SK-N-SH (cell line): ENCODE results near the gene SINHCAF. TPM values are rescaled to one million over a fixed set of nuclear protein-coding genes. Genes with fewer than 3 reads are reported as not detected.

ENCODE experiments used
- CTCF ChIA-PET: fragments of 300-600, 350-600 bp; formaldehyde crosslinking; extraction: SDS; loops from one replicate; lab custom pipeline; 2021; lab: Yijun Ruan, JAX
- POLR2A ChIA-PET: fragments of 350-600 bp; sonication (Branson Sonifier 250); formaldehyde crosslinking; extraction: SDS; loops from one replicate; lab custom pipeline; 2020; ENCODE audit warnings: antibody characterized with exemption, inconsistent platforms; lab: Yijun Ruan, JAX
- DNase-seq: peaks from one replicate; pipeline ENCODE4 v3.0.0; 2012
- H2AFZ ChIP-seq: fragments of 200-600 bp; sonication (generic); 2 replicates; pipeline ENCODE4 v1.8.1; 2016; ENCODE audit warnings: antibody characterized with exemption, mild to moderate bottlenecking, low read depth
- H3F3A ChIP-seq: fragments of 200-600 bp; sonication (generic); replicated peaks from 2 replicates; pipeline ENCODE3; 2016; ENCODE audit warnings: antibody characterized with exemption, mild to moderate bottlenecking; ENCODE audit not compliant: insufficient read depth
- H3K27ac ChIP-seq, 2 experiments: fragments of 200-500 bp in 1 of 2; fragments of 200-600 bp in 1 of 2; sonication (Bioruptor generic) in 1 of 2; sonication (generic), shearing (Covaris generic) in 1 of 2; 2 replicates each; pipeline versions ENCODE4 v1.5.1 to v1.6.1; 2014 to 2016; ENCODE audit warnings: low read depth in 2 of 2, inconsistent platforms in 1 of 2, low read length in 1 of 2, mild to moderate bottlenecking in 1 of 2, mixed read lengths in 1 of 2
- H3K27me3 ChIP-seq: fragments of 200-600 bp; sonication (generic), shearing (Covaris generic); 2 replicates; pipeline ENCODE4 v1.6.1; 2016; ENCODE audit warnings: mixed run types; ENCODE audit not compliant: insufficient read depth
- H3K36me3 ChIP-seq, 2 experiments: fragments of 200-500 bp in 1 of 2; fragments of 200-600 bp in 1 of 2; sonication (Bioruptor generic) in 1 of 2; sonication (generic) in 1 of 2; replicated peaks in 1 of 2; 2 replicates each; pipeline versions ENCODE3 to v1.5.1; 2014 to 2016; ENCODE audit warnings: low read length in 1 of 2, mild to moderate bottlenecking in 1 of 2; ENCODE audit not compliant: insufficient read depth in 2 of 2, control insufficient read depth in 1 of 2
- H3K4me1 ChIP-seq, 2 experiments: fragments of 200-500 bp in 1 of 2; fragments of 200-600 bp in 1 of 2; sonication (Bioruptor generic) in 1 of 2; sonication (generic), shearing (Covaris generic) in 1 of 2; 2 replicates each; pipeline versions ENCODE4 v1.5.1 to v1.6.1; 2014 to 2016; ENCODE audit warnings: low read depth in 1 of 2, low read length in 1 of 2, mixed run types in 1 of 2; ENCODE audit not compliant: insufficient read depth in 2 of 2, control insufficient read depth in 1 of 2
- H3K4me2 ChIP-seq: fragments of 200-600 bp; sonication (generic), shearing (Covaris generic); 2 replicates; pipeline ENCODE4 v1.6.1; 2017; ENCODE audit warnings: mixed run types
- H3K4me3 ChIP-seq, 2 experiments: fragments of 200-500 bp in 1 of 2; fragments of 200-600 bp in 1 of 2; sonication (Bioruptor generic) in 1 of 2; sonication (generic), shearing (Covaris generic) in 1 of 2; 2 replicates each; pipeline versions ENCODE4 v1.5.1 to v1.8.1; 2014 to 2016; ENCODE audit warnings: low read depth in 2 of 2, inconsistent platforms in 1 of 2, low read length in 1 of 2, mild to moderate bottlenecking in 1 of 2, mixed read lengths in 1 of 2, moderate library complexity in 1 of 2
- H3K79me2 ChIP-seq: fragments of 200-600 bp; sonication (generic); 2 replicates; pipeline ENCODE4 v1.8.1; 2017; ENCODE audit warnings: mild to moderate bottlenecking; ENCODE audit not compliant: insufficient read depth
- H3K9ac ChIP-seq: fragments of 200-600 bp; sonication (generic); 2 replicates; pipeline ENCODE4 v1.6.1; 2017; ENCODE audit warnings: mixed run types
- H3K9me2 ChIP-seq: fragments of 200-600 bp; sonication (generic); 2 replicates; pipeline ENCODE4 v1.6.1; 2017; ENCODE audit warnings: mixed run types
- H3K9me3 ChIP-seq: fragments of 200-600 bp; sonication (generic); 2 replicates; pipeline ENCODE4 v1.6.1; 2017; ENCODE audit warnings: mixed run types, mild to moderate bottlenecking, moderate library complexity
- H4K20me1 ChIP-seq: fragments of 200-600 bp; sonication (generic); 2 replicates; pipeline ENCODE4 v1.6.1; 2017; ENCODE audit warnings: mild to moderate bottlenecking, mixed run types; ENCODE audit not compliant: insufficient read depth
- CHD2 ChIP-seq: fragments of 150-350 bp; IDR thresholded peaks from 2 replicates; pipeline ENCODE4 v1.6.1; 2018; ENCODE audit warnings: low read length; ENCODE audit not compliant: partially characterized antibody
- FOSL2 ChIP-seq: IDR thresholded peaks from 2 replicates; pipeline ENCODE4 v1.4.0; 2012; ENCODE audit warnings: low read depth, mild to moderate bottlenecking, moderate library complexity, borderline replicate concordance
- FOXM1 ChIP-seq: IDR thresholded peaks from 2 replicates; pipeline ENCODE4 v1.4.0; 2012; ENCODE audit warnings: low read depth, mild to moderate bottlenecking
- GATA2 ChIP-seq: sonication (generic); formaldehyde crosslinking; IDR thresholded peaks from 2 replicates; pipeline ENCODE4 v1.5.0; 2020; ENCODE audit warnings: mild to moderate bottlenecking, missing genetic modification reagents
- JUND ChIP-seq: IDR thresholded peaks from 2 replicates; pipeline ENCODE4 v1.4.0; 2012
- MEF2A ChIP-seq: IDR thresholded peaks from 2 replicates; pipeline ENCODE4 v1.4.0; 2012; ENCODE audit warnings: low read depth, borderline replicate concordance
- MXI1 ChIP-seq: IDR thresholded peaks from 2 replicates; pipeline ENCODE4 v1.6.1; 2012; ENCODE audit warnings: mild to moderate bottlenecking, low read depth, low read length, improper control_type of control experiment
- RAD21 ChIP-seq: IDR thresholded peaks from 2 replicates; pipeline ENCODE4 v1.6.1; 2012; ENCODE audit warnings: mild to moderate bottlenecking, low read length
- RCOR1 ChIP-seq: fragments of 150-350 bp; IDR thresholded peaks from 2 replicates; pipeline ENCODE4 v1.6.1; 2017; ENCODE audit warnings: antibody characterized with exemption, low read length
- RFX5 ChIP-seq: IDR thresholded peaks from 2 replicates; pipeline ENCODE4 v1.6.1; 2012; ENCODE audit warnings: mild to moderate bottlenecking, improper control_type of control experiment, low read length
- SMC3 ChIP-seq: IDR thresholded peaks from 2 replicates; pipeline ENCODE4 v1.6.1; 2012; ENCODE audit warnings: low read depth, low read length, improper control_type of control experiment
- TAF1 ChIP-seq: IDR thresholded peaks from 2 replicates; pipeline ENCODE4 v1.6.1; 2012; ENCODE audit warnings: low read depth, mild to moderate bottlenecking, low read length, moderate library complexity, borderline replicate concordance
- TCF12 ChIP-seq: IDR thresholded peaks from 2 replicates; pipeline ENCODE4 v1.4.0; 2012
- USF1 ChIP-seq: IDR thresholded peaks from 2 replicates; pipeline ENCODE4 v1.4.0; 2012; ENCODE audit warnings: low read depth, borderline replicate concordance
- USF2 ChIP-seq: fragments of 150-350 bp; IDR thresholded peaks from 2 replicates; pipeline ENCODE4 v1.6.1; 2017; ENCODE audit warnings: antibody characterized with exemption, low read length, low read depth, borderline replicate concordance
- YY1 ChIP-seq: IDR thresholded peaks from 2 replicates; pipeline ENCODE4 v1.4.0; 2012; ENCODE audit warnings: low read depth, mild to moderate bottlenecking
- WGBS: methylation state at CpG from one replicate; pipeline ENCODE4 v1.1.6; 2017; ENCODE audit warnings: low lambda C conversion rate; 5-methylcytosine and 5-hydroxymethylcytosine counted together
- polyA plus RNA-seq, 3 experiments: library from polyadenylated mRNA; depleted of rRNA; stranded (reverse); fragments of >200 nt; gene quantifications; 2 replicates each; pipeline ENCODE4 v1.2.3, GENCODE V29; 2012
- TF ChIP-seq, protein P1 (sequence below): fragments of 150-350 bp; IDR thresholded peaks from 2 replicates; pipeline ENCODE4 v1.6.1; 2016; ENCODE audit warnings: mild to moderate bottlenecking, low read depth, low read length
- TF ChIP-seq, protein P2 (sequence below): IDR thresholded peaks from 2 replicates; pipeline ENCODE4 v1.4.0; 2012; ENCODE audit warnings: low read depth
- TF ChIP-seq, protein P3 (sequence below): IDR thresholded peaks from 2 replicates; pipeline ENCODE4; 2012

Gene SINHCAF
- polyA plus RNA-seq, 1 of the 3 experiments (the other 2 are of a cell fraction): 22.2 TPM

- Histone ChIP-seq H3K79me2 (no peaks in the 10 kb centered on the region), H3K9ac (no peak overlapping the region), H4K20me1 (no peaks in the 10 kb centered on the region), H3K9me2 (no peaks in the 10 kb centered on the region), H3K36me3 (peaks cover 6 to 9% of the 10 kb centered on the region in 2 experiments), H3K27me3 (no peaks in the 10 kb centered on the region)
- CTCF ChIA-PET: interaction anchor here (0.6 to 5.0 kb wide), 29 partner anchors 7 to 738 kb away, joined by 3 to 100 read pairs (median 6); no protein-coding TSS in a partner anchor
- TF ChIP-seq GATA2 (CRISPR knock-in tag) (no peak), YY1 (no peak), FOSL2 (no peak), MEF2A (no peak), RCOR1 (no peak), JUND (no peak), TCF12 (no peak), USF1 (no peak), USF2 (no peak), SMC3 (no peak), RFX5 (no peak), MXI1 (no peak), RAD21 (no peak), TAF1 (no peak), CHD2 (no peak), FOXM1 (no peak)
- TF ChIP-seq, protein P1, sequence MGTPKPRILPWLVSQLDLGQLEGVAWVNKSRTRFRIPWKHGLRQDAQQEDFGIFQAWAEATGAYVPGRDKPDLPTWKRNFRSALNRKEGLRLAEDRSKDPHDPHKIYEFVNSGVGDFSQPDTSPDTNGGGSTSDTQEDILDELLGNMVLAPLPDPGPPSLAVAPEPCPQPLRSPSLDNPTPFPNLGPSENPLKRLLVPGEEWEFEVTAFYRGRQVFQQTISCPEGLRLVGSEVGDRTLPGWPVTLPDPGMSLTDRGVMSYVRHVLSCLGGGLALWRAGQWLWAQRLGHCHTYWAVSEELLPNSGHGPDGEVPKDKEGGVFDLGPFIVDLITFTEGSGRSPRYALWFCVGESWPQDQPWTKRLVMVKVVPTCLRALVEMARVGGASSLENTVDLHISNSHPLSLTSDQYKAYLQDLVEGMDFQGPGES: no peak
- TF ChIP-seq, protein P2, sequence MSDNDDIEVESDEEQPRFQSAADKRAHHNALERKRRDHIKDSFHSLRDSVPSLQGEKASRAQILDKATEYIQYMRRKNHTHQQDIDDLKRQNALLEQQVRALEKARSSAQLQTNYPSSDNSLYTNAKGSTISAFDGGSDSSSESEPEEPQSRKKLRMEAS: no peak
- TF ChIP-seq, protein P3, sequence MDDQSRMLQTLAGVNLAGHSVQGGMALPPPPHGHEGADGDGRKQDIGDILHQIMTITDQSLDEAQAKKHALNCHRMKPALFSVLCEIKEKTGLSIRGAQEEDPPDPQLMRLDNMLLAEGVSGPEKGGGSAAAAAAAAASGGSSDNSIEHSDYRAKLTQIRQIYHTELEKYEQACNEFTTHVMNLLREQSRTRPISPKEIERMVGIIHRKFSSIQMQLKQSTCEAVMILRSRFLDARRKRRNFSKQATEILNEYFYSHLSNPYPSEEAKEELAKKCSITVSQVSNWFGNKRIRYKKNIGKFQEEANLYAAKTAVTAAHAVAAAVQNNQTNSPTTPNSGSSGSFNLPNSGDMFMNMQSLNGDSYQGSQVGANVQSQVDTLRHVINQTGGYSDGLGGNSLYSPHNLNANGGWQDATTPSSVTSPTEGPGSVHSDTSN: no peak
- TF ChIP-seq, all 33 proteins: peak for 0
- POLR2A ChIA-PET: no interaction called here
- DNase-seq: no peak
- Histone ChIP-seq H3K9me3 (no peaks in the 10 kb centered on the region), H3K4me1 (no peaks in the 10 kb centered on the region), H3K4me2 (no peak overlapping the region), H3K4me3 (no peak overlapping the region), H3F3A (no peaks in the 10 kb centered on the region), H2AFZ (no peak overlapping the region), H3K27ac (no peak overlapping the region)
- 98% methylated on average over 4 of the region's 4 CpGs for WGBS
Observed at GRCh38 chr12:31272607-31273225, 53.2 kb downstream of the SINHCAF start.
